Measurements from ENCODE around the gene MYB. TPM values are rescaled to one million over a fixed set of nuclear protein-coding genes. Genes with fewer than 3 reads are reported as not detected.
"Not testable (repeated sequence)": the region's sequence is repeated elsewhere in the genome, so short reads cannot be mapped to it uniquely, and the experiment has no call there.

MYB gene
- total RNA-seq, 1 experiment from 2014 or later = 6.1 TPM

DNA sequence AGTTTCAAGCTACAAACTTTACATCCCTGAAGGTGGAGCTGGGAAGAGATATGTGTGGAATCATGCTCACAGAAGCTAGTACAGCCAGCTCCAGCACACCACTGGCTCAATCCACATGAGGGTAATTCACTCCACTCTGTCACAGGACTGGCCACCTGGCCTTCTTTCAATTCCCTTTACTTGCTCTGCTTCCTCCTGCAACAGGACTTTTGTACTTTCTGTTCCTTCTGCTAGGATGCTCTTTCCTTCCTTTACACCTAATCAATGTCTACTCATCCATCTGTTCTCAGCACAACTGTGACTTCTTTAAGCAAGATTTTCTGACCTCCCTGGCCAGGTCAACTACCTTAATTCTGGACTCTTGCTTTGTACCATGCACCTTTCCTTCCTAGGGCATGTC lies 39.4 kb upstream of the MYB start:
- CTCF ChIA-PET = interaction anchor here (0.6 to 2.4 kb wide), 3 partner anchors 14 to 119 kb away, joined by 3 to 10 read pairs (median 4); no protein-coding TSS in a partner anchor
- no peak for TF ChIP-seq GTF2I (CRISPR knock-in tag; conservative IDR thresholded peaks at IDR 0.05)
- no peak for TF ChIP-seq NR2C2 (CRISPR knock-in tag; IDR thresholded peaks at IDR 0.05)
- TF ChIP-seq, protein P1, sequence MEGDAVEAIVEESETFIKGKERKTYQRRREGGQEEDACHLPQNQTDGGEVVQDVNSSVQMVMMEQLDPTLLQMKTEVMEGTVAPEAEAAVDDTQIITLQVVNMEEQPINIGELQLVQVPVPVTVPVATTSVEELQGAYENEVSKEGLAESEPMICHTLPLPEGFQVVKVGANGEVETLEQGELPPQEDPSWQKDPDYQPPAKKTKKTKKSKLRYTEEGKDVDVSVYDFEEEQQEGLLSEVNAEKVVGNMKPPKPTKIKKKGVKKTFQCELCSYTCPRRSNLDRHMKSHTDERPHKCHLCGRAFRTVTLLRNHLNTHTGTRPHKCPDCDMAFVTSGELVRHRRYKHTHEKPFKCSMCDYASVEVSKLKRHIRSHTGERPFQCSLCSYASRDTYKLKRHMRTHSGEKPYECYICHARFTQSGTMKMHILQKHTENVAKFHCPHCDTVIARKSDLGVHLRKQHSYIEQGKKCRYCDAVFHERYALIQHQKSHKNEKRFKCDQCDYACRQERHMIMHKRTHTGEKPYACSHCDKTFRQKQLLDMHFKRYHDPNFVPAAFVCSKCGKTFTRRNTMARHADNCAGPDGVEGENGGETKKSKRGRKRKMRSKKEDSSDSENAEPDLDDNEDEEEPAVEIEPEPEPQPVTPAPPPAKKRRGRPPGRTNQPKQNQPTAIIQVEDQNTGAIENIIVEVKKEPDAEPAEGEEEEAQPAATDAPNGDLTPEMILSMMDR (IDR thresholded peaks at IDR 0.05) = no peak
- no peak for TF ChIP-seq CREB1 (CRISPR knock-in tag; IDR thresholded peaks at IDR 0.05)
- TF ChIP-seq, protein P2, sequence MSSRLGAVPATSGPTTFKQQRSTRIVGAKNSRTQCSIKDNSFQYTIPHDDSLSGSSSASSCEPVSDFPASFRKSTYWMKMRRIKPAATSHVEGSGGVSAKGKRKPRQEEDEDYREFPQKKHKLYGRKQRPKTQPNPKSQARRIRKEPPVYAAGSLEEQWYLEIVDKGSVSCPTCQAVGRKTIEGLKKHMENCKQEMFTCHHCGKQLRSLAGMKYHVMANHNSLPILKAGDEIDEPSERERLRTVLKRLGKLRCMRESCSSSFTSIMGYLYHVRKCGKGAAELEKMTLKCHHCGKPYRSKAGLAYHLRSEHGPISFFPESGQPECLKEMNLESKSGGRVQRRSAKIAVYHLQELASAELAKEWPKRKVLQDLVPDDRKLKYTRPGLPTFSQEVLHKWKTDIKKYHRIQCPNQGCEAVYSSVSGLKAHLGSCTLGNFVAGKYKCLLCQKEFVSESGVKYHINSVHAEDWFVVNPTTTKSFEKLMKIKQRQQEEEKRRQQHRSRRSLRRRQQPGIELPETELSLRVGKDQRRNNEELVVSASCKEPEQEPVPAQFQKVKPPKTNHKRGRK (CRISPR knock-in tag; IDR thresholded peaks at IDR 0.05; ENCODE audit: borderline replicate concordance) = no peak
- TF ChIP-seq FOXK1 (CRISPR knock-in tag; IDR thresholded peaks at IDR 0.05) = no peak
- no peak for TF ChIP-seq NR1H2 (CRISPR knock-in tag; IDR thresholded peaks at IDR 0.05)
- no peak for TF ChIP-seq ZNF317 (CRISPR knock-in tag; IDR thresholded peaks at IDR 0.05; ENCODE audit: borderline replicate concordance, low read depth)
- TF ChIP-seq, protein P3, sequence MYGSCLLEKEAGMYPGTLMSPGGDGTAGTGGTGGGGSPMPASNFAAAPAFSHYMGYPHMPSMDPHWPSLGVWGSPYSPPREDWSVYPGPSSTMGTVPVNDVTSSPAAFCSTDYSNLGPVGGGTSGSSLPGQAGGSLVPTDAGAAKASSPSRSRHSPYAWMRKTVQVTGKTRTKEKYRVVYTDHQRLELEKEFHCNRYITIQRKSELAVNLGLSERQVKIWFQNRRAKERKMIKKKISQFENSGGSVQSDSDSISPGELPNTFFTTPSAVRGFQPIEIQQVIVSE (CRISPR knock-in tag; IDR thresholded peaks at IDR 0.05; ENCODE audit: borderline replicate concordance) = no peak
- TF ChIP-seq GRHL2 (CRISPR knock-in tag; IDR thresholded peaks at IDR 0.05; ENCODE audit: insufficient replicate concordance, severe bottlenecking) = no peak
- no peak for TF ChIP-seq RELA (CRISPR knock-in tag; IDR thresholded peaks at IDR 0.05; ENCODE audit: borderline replicate concordance)
- TF ChIP-seq HMGA2 (CRISPR knock-in tag; IDR thresholded peaks at IDR 0.05) = no peak
- TF ChIP-seq, protein P4, sequence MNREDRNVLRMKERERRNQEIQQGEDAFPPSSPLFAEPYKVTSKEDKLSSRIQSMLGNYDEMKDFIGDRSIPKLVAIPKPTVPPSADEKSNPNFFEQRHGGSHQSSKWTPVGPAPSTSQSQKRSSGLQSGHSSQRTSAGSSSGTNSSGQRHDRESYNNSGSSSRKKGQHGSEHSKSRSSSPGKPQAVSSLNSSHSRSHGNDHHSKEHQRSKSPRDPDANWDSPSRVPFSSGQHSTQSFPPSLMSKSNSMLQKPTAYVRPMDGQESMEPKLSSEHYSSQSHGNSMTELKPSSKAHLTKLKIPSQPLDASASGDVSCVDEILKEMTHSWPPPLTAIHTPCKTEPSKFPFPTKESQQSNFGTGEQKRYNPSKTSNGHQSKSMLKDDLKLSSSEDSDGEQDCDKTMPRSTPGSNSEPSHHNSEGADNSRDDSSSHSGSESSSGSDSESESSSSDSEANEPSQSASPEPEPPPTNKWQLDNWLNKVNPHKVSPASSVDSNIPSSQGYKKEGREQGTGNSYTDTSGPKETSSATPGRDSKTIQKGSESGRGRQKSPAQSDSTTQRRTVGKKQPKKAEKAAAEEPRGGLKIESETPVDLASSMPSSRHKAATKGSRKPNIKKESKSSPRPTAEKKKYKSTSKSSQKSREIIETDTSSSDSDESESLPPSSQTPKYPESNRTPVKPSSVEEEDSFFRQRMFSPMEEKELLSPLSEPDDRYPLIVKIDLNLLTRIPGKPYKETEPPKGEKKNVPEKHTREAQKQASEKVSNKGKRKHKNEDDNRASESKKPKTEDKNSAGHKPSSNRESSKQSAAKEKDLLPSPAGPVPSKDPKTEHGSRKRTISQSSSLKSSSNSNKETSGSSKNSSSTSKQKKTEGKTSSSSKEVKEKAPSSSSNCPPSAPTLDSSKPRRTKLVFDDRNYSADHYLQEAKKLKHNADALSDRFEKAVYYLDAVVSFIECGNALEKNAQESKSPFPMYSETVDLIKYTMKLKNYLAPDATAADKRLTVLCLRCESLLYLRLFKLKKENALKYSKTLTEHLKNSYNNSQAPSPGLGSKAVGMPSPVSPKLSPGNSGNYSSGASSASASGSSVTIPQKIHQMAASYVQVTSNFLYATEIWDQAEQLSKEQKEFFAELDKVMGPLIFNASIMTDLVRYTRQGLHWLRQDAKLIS (CRISPR knock-in tag; IDR thresholded peaks at IDR 0.05; ENCODE audit: borderline replicate concordance) = no peak
- no peak for TF ChIP-seq IRF2 (CRISPR knock-in tag; IDR thresholded peaks at IDR 0.05; ENCODE audit: borderline replicate concordance, low read depth)
- TF ChIP-seq KAT7 (CRISPR knock-in tag; IDR thresholded peaks at IDR 0.05; ENCODE audit: borderline replicate concordance) = no peak
- TF ChIP-seq, protein P5, sequence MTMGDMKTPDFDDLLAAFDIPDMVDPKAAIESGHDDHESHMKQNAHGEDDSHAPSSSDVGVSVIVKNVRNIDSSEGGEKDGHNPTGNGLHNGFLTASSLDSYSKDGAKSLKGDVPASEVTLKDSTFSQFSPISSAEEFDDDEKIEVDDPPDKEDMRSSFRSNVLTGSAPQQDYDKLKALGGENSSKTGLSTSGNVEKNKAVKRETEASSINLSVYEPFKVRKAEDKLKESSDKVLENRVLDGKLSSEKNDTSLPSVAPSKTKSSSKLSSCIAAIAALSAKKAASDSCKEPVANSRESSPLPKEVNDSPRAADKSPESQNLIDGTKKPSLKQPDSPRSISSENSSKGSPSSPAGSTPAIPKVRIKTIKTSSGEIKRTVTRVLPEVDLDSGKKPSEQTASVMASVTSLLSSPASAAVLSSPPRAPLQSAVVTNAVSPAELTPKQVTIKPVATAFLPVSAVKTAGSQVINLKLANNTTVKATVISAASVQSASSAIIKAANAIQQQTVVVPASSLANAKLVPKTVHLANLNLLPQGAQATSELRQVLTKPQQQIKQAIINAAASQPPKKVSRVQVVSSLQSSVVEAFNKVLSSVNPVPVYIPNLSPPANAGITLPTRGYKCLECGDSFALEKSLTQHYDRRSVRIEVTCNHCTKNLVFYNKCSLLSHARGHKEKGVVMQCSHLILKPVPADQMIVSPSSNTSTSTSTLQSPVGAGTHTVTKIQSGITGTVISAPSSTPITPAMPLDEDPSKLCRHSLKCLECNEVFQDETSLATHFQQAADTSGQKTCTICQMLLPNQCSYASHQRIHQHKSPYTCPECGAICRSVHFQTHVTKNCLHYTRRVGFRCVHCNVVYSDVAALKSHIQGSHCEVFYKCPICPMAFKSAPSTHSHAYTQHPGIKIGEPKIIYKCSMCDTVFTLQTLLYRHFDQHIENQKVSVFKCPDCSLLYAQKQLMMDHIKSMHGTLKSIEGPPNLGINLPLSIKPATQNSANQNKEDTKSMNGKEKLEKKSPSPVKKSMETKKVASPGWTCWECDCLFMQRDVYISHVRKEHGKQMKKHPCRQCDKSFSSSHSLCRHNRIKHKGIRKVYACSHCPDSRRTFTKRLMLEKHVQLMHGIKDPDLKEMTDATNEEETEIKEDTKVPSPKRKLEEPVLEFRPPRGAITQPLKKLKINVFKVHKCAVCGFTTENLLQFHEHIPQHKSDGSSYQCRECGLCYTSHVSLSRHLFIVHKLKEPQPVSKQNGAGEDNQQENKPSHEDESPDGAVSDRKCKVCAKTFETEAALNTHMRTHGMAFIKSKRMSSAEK (CRISPR knock-in tag; IDR thresholded peaks at IDR 0.05; ENCODE audit: borderline replicate concordance) = no peak
- Mint-ChIP-seq H3K9me3 (no peaks in the 10 kb centered on the region), H3K27me3 (ENCODE audit: low read depth) (no peaks in the 10 kb centered on the region; the same call in 1 of the 2 replicates), H3K4me1 (peaks cover 15% of the 10 kb centered on the region), H3K27ac (no peak overlapping the region), H3K4me3 (no peak overlapping the region), H3K36me3 (no peaks in the 10 kb centered on the region)
- ATAC-seq (no peak), DNase-seq (ENCODE audit: low spot score) (no peak)
- POLR2A ChIA-PET = no interaction called here

DNA sequence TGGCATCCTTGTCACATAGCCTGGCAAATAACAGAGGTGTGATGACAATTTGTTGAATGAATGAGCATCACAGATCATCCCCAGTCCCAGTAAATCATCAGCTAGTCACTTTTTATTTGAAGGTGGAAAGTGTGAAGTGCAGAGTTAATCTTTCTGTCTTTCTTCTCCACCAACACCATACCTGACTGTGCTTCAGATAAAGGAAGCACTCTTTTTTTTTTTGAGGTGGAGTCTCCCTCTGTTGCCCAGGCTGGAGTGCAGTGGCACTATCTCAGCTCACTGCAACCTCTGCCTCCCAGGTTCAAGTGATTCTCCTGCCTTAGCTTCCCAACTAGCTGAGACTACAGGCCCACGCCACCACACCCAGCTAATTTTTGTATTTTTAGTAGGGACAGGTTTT lies 38.9 kb upstream of the MYB start:
- H3K9me3 Mint-ChIP-seq; H3K27me3 Mint-ChIP-seq (ENCODE audit: low read depth); H3K4me3 Mint-ChIP-seq; DNase-seq (ENCODE audit: low spot score); POLR2A ChIA-PET; H3K36me3 Mint-ChIP-seq; ATAC-seq; H3K27ac Mint-ChIP-seq: not testable (repeated sequence)
- peaks cover 16% of the 10 kb centered on the region for H3K4me1 Mint-ChIP-seq
- CTCF ChIA-PET = interaction anchor here (1.5 to 2.4 kb wide), 2 partner anchors 14 to 20 kb away, joined by 4 to 10 read pairs; no protein-coding TSS in a partner anchor

All from WTC11 (cell line).